Limb (tissue), 2 donors: ENCODE measurements around the gene RPS28.

Source experiments
- DNase-seq, 2 donors: peaks; one replicate each; pipeline ENCODE4 v3.0.0-alpha.2; 2016; ENCODE audit errors: extremely low spot score in 2 of 2

Gene RPS28

DNA sequence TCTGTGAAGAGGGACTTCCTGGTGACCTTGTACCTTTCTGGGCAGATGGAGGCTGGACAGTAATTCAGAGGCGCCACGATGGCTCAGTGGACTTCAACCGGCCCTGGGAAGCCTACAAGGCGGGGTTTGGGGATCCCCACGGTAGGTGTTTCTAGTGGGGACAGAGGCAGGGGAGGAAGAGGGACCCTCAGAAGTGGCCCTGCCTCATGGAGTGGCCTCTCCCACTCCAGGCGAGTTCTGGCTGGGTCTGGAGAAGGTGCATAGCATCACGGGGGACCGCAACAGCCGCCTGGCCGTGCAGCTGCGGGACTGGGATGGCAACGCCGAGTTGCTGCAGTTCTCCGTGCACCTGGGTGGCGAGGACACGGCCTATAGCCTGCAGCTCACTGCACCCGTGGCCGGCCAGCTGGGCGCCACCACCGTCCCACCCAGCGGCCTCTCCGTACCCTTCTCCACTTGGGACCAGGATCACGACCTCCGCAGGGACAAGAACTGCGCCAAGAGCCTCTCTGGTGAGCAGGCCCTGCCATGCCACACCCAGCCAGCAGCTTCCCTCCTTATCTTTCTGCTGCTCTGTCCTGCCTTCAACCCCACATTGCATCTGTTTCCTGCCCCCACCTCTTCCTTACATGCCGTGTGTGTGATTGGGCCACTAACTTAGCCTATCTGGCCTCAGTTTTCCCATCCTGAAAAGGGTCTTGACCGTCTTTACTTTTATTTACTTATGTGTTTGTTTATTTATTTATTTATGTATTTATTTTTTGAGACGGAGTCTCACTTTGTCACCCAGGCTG, 49.9 kb downstream of the RPS28 start:
- no peak for DNase-seq
